Heart left ventricle (tissue), 16 donors: ENCODE data around the gene SLC6A18. TPM values are rescaled to one million over a fixed set of nuclear protein-coding genes. Genes with fewer than 3 reads are reported as not detected.

Experiments
- ATAC-seq, 4 donors: fragments of 200-7000 bp; cut with Tn5 transposase; one replicate each; pipeline ENCODE4 v1.9.1; 2020 to 2022; ENCODE audit warnings: moderate library complexity in 4 of 4, mild to moderate bottlenecking in 3 of 4, moderate number of reproducible peaks in 1 of 4
- DNase-seq, 5 donors: peaks; one replicate each; pipeline ENCODE4 v3.0.0-alpha.2; 2020
- H3K27ac ChIP-seq, 12 donors: fragments of 200-600 bp; sonication (generic) in 4 of 12; one replicate each; pipeline versions ENCODE4 v1.5.0 to v1.8.0; 2016 to 2022; ENCODE audit warnings: mild to moderate bottlenecking in 2 of 12
- H3K27me3 ChIP-seq, 9 donors: fragments of 200-600 bp; sonication (generic) in 2 of 9; one replicate each; pipeline versions ENCODE4 v1.5.1 to v1.8.0; 2016 to 2022; ENCODE audit warnings: mild to moderate bottlenecking in 3 of 9
- H3K36me3 ChIP-seq, 9 donors: fragments of 200-600 bp; sonication (generic) in 2 of 9; one replicate each; pipeline versions ENCODE4 v1.5.0 to v1.8.0; 2018 to 2022; ENCODE audit warnings: mild to moderate bottlenecking in 2 of 9
- H3K4me1 ChIP-seq, 12 donors: fragments of 200-600 bp; sonication (generic) in 4 of 12; one replicate each; pipeline versions ENCODE4 v1.5.0 to v1.8.0; 2016 to 2022; ENCODE audit warnings: mild to moderate bottlenecking in 3 of 12
- H3K4me3 ChIP-seq, 12 donors: fragments of 200-600 bp; sonication (generic) in 4 of 12; one replicate each; pipeline versions ENCODE4 v1.5.0 to v1.8.0; 2017 to 2022; ENCODE audit warnings: mild to moderate bottlenecking in 9 of 12, moderate library complexity in 4 of 12
- H3K9me3 ChIP-seq, 12 donors: fragments of 200-600 bp; sonication (generic) in 4 of 12; one replicate each; pipeline versions ENCODE4 v1.5.0 to v1.8.0; 2016 to 2022; ENCODE audit warnings: mild to moderate bottlenecking in 1 of 12
- CTCF ChIP-seq, 12 donors: fragments of 200-600 bp; sonication (generic) in 4 of 12; IDR thresholded peaks; one replicate each; pipeline versions ENCODE4 v1.5.0 to v1.8.0; 2018 to 2022; ENCODE audit warnings: antibody characterized with exemption in 12 of 12, mild to moderate bottlenecking in 5 of 12
- POLR2A ChIP-seq, 2 donors: fragments of 450-650 bp; IDR thresholded peaks; one replicate each; pipeline ENCODE4 v1.6.1; 2017; ENCODE audit warnings: antibody characterized with exemption in 2 of 2, mild to moderate bottlenecking in 2 of 2, moderate library complexity in 2 of 2
- WGBS, 4 donors: extraction: QIAGEN DNeasy Blood & Tissue Kit in 2 of 4; methylation state at CpG; one replicate each; pipeline versions ENCODE4 v1.1.5 to v1.1.7; 2013 to 2018; 5-methylcytosine and 5-hydroxymethylcytosine counted together
- intact Hi-C, 10 donors: fragments of 100-400 bp; cut with DNase I; formaldehyde crosslinking; loops; one replicate each; pipeline versions ENCODE4 v1.11.1 to v1.14.2; 2022
- polyA plus RNA-seq, 2 donors: library from polyadenylated mRNA; stranded (reverse); fragments of 200-250 nt; gene quantifications; one replicate each; pipeline ENCODE4 v1.2.3, GENCODE V29; 2013
- total RNA-seq, 9 donors: library from RNA; depleted of rRNA in 2 of 9; stranded (reverse); fragments of >200 nt in 2 of 9; fragmentation: NEBNext Ultra II Directional in 3 of 9; extraction: Animal tissue kit (Norgen Biotek cat#: 25700) in 3 of 9; gene quantifications; one replicate each; pipeline versions ENCODE4 v1.1.0 to v1.2.4, GENCODE V29; 2016 to 2023
- donor health status: ischemic (EF 13 %, LVEDD 7.1; RV severe dilation, severe dysfunction).
- donor health status: healthy with polysubstance abuse.
- donor health status: DM: no; HTN: yes; CAD: no.
- donor health status: DM: no; HTN: no; CAD: no.
- donor health status: ischemic (EF 25% LVEDD 6.9; RV normal size, moderate dysfunction).
- donor health status: ischemic (EF 25% LVEDD 5.7; RV mildly dilated, moderate dysfunction).
- donor health status: healthy.
- donor health status: DM: yes; HTN: yes; CAD: no.
- donor health status: ischemic (EF 35%, LVEDD 5.7; RV mildly dilated, moderate dysfunction).
- donor health status: nonischemic (EF 11% LVEDD 7.7; RV severe dilation, severe dysfunction).
- donor health status: DM: yes; HTN: yes; CAD: no.
- donor health status: PGD.
- donor health status: ischemic (EF 29% LVEDD 5.4; RV normal size, mild dysfunction).
- donor health status: nonischemic (EF 23%, LVEDD 6.1; RV moderate dilation, normal function).

Gene SLC6A18
- total and polyA plus RNA-seq, 11 donors: not detected

GRCh38 chr5:1251678-1252580 is 26.7 kb downstream of the SLC6A18 start:
- WGBS, 4 donors: 60 to 62% (median 61%) methylated on average over 21 to 27 of the region's 27 CpGs
- Histone ChIP-seq H3K27me3 (peaks cover 0 to 50% (median 2%) of the 10 kb centered on the region in 9 donors), H3K9me3 (no peaks in the 10 kb centered on the region), H3K4me3 (no peak overlapping the region), H3K27ac (no peak overlapping the region), H3K36me3 (no peaks in the 10 kb centered on the region), H3K4me1 (no peaks in the 10 kb centered on the region)
- TF ChIP-seq POLR2A (IDR thresholded peaks at IDR 0.05): no peak
- no peak for TF ChIP-seq CTCF (IDR thresholded peaks at IDR 0.05)
- no peak for ATAC-seq
- DNase-seq: peak in 1 of 5 donors; percentile 14
- intact Hi-C loops: no loop called here

- no peak for ATAC-seq
- H3K4me1 ChIP-seq: no peaks in the 10 kb centered on the region
- no peaks in the 10 kb centered on the region for H3K9me3 ChIP-seq
- no peak overlapping the region for H3K27ac ChIP-seq
- H3K27me3 ChIP-seq: peaks cover 0 to 43% (median 0%) of the 10 kb centered on the region in 9 donors
- intact Hi-C loops: no loop called here
- H3K4me3 ChIP-seq: no peak overlapping the region
- H3K36me3 ChIP-seq: no peaks in the 10 kb centered on the region
- TF ChIP-seq POLR2A (IDR thresholded peaks at IDR 0.05) (no peak), CTCF (IDR thresholded peaks at IDR 0.05) (no peak)
- DNase-seq: no peak
- WGBS, 4 donors: 87 to 91% (median 89%) methylated on average over 7 to 9 of the region's 9 CpGs
These were observed 27.5 kb downstream of the SLC6A18 start for GRCh38 chr5:1252681-1253080.

- H3K27me3 ChIP-seq: peaks cover 0 to 36% (median 0%) of the 10 kb centered on the region in 9 donors
- DNase-seq: no peak
- WGBS, 4 donors: 80 to 85% (median 83%) methylated on average over 15 to 33 of the region's 33 CpGs
These were observed 28.4 kb downstream of the SLC6A18 start for GRCh38 chr5:1253456-1254105.

More at GRCh38 chr5:1253456-1254105, 28.4 kb downstream of the SLC6A18 start:
- H3K27ac ChIP-seq: no peak overlapping the region
- TF ChIP-seq CTCF (IDR thresholded peaks at IDR 0.05): no peak
- TF ChIP-seq POLR2A (IDR thresholded peaks at IDR 0.05): no peak
- no peaks in the 10 kb centered on the region for H3K9me3 ChIP-seq
- no peak for ATAC-seq
- H3K4me1 ChIP-seq: no peaks in the 10 kb centered on the region
- H3K4me3 ChIP-seq: no peak overlapping the region
- intact Hi-C loops: no loop called here
- H3K36me3 ChIP-seq: no peaks in the 10 kb centered on the region
